Left lung (tissue), 10 donors: ENCODE results near the gene DENR. TPM values are rescaled to one million over a fixed set of nuclear protein-coding genes. Genes with fewer than 3 reads are reported as not detected.

Source experiments
- ATAC-seq: fragments of 200-7000 bp; cut with Tn5 transposase; one replicate; pipeline ENCODE4 v1.9.1; 2020; ENCODE audit warnings: moderate library complexity
- DNase-seq, 4 donors: peaks; one replicate each; pipeline ENCODE4 v3.0.0-alpha.2; 2013 to 2020
- H3K27ac ChIP-seq, 2 donors: fragments of 200-600 bp; sonication (generic) in 1 of 2; one replicate each; pipeline versions ENCODE4 v1.5.0 to v1.8.0; 2020 to 2021
- H3K27me3 ChIP-seq, 2 donors: fragments of 200-600 bp; sonication (generic) in 1 of 2; one replicate each; pipeline versions ENCODE4 v1.5.0 to v1.8.0; 2020 to 2021
- H3K36me3 ChIP-seq, 2 donors: fragments of 200-600 bp; sonication (generic) in 1 of 2; one replicate each; pipeline versions ENCODE4 v1.5.0 to v1.8.0; 2020 to 2021
- H3K4me1 ChIP-seq, 2 donors: fragments of 200-600 bp; one replicate each; pipeline ENCODE4 v1.8.0; 2021
- H3K4me3 ChIP-seq, 2 donors: fragments of 200-600 bp; sonication (generic) in 1 of 2; one replicate each; pipeline versions ENCODE4 v1.5.0 to v1.8.0; 2020 to 2021; ENCODE audit warnings: mild to moderate bottlenecking in 1 of 2
- H3K9me3 ChIP-seq, 2 donors: fragments of 200-600 bp; sonication (generic) in 1 of 2; one replicate each; pipeline versions ENCODE4 v1.5.0 to v1.8.0; 2020 to 2021
- CTCF ChIP-seq, 2 donors: fragments of 200-600 bp; sonication (generic) in 1 of 2; IDR thresholded peaks; one replicate each; pipeline versions ENCODE4 v1.5.0 to v1.8.0; 2021; ENCODE audit warnings: antibody characterized with exemption in 2 of 2
- intact Hi-C, 2 donors: fragments of 100-400 bp; cut with DNase I; formaldehyde crosslinking; loops; one replicate each; pipeline versions ENCODE4 v1.11.2 to v1.14.2; 2022
- polyA plus RNA-seq, 6 donors: library from polyadenylated mRNA; unstranded; fragments of 120-200 nt; gene quantifications; one replicate each; pipeline ENCODE4 v1.2.1, GENCODE V29; 2013; ENCODE audit not compliant: insufficient read length in 6 of 6
- total RNA-seq, 2 donors: library from RNA; stranded (reverse); fragmentation: NEBNext Ultra II Directional; extraction: Animal tissue kit (Norgen Biotek cat#: 25700); gene quantifications; one replicate each; pipeline ENCODE4 v1.2.1, GENCODE V29; 2021
- donor health status: DM: no; HTN: yes; CAD: no.
- donor health status: DM: no; HTN: no; CAD: no.

DENR gene
- total and polyA plus RNA-seq, 8 donors, result 35.7 to 102 (median 89.2) TPM

DNA sequence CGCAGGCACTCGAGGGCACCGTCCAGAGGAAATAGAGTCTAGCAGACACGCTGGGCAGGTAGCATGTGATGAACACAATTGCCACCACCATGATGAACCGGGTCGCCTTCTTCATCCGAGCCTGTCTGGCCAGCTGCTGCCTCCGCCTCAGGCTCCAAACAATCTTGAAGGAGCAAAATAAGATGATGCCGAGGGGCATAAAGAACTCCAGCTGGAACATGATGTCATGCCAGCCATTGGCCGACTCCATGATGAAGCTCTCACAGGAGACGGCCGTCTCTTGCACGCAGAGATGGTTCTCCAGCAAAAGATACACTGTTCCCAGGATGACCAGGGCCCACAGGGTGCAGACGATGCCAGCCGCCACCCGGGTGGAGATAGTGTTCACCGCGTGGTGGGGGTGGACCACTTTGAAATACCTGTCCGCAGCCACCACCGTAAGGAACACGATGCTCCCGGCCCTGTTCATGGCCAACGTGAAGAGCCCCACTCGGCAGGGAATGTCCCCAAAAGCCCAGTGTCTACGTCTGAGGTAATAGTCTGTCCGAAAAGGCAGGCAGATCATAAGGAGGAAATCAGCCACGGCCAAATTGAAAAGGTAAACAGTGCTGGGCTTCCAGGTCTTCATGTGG lies 22.9 kb upstream of the DENR start:
- Histone ChIP-seq H3K4me3 (no peak overlapping the region), H3K9me3 (no peaks in the 10 kb centered on the region), H3K36me3 (no peaks in the 10 kb centered on the region), H3K27ac (no peak overlapping the region), H3K27me3 (peaks cover 0 to 10% of the 10 kb centered on the region in 2 donors), H3K4me1 (peaks cover 0 to 29% of the 10 kb centered on the region in 2 donors)
- no peak for TF ChIP-seq CTCF (IDR thresholded peaks at IDR 0.05)
- DNase-seq (no peak), ATAC-seq (no peak)
- intact Hi-C loops, result no loop called here

- no peaks in the 10 kb centered on the region for H3K36me3 ChIP-seq
- H3K27me3 ChIP-seq, result peaks cover 0 to 10% of the 10 kb centered on the region in 2 donors
- H3K4me1 ChIP-seq, result peaks cover 0 to 26% of the 10 kb centered on the region in 2 donors
- DNase-seq, result no peak
- peak; percentile 68 for ATAC-seq
- no peak within 1 kb of the TSS for H3K27ac ChIP-seq
- TF ChIP-seq CTCF (IDR thresholded peaks at IDR 0.05), result no peak
- intact Hi-C loops, result no loop called here
- peak within 1 kb of the TSS; percentile 3 to 6 for H3K4me3 ChIP-seq
- no peaks in the 10 kb centered on the region for H3K9me3 ChIP-seq
These were observed 22.2 kb upstream of the DENR start, which contains the start of gene HCAR1 for GRCh38 chr12:122730215-122731014. HCAR1 (minus strand) TSS chr12:122730844; CDS start chr12:122730339, 505 bp downstream.

DNA sequence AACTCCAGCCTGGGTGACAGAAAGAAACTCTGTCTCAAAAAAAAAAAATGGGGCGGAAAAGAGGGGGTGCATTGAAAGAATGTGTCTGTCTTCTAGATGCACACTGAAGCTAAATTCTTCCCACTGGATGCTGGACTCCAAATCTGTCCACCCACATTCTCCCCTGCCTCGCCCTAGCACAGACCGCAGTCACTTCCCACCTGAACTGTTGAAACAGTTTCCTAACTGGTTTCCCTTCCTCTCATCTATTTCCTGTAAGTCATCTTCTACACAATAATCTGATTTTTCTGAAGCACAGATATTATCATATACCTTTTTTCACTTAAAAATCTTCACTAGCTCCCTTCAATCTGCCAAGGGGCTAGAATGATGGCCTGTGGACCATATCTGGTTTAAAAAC lies 20.5 kb upstream of the DENR start:
- H3K4me1 ChIP-seq, result peaks cover 0 to 10% of the 10 kb centered on the region in 2 donors
- TF ChIP-seq CTCF (IDR thresholded peaks at IDR 0.05), result no peak
- no peak overlapping the region for H3K4me3 ChIP-seq
- intact Hi-C loops, result no loop called here
- no peaks in the 10 kb centered on the region for H3K36me3 ChIP-seq
- DNase-seq (no peak), ATAC-seq (no peak)
- H3K27me3 ChIP-seq, result peaks cover 0 to 10% of the 10 kb centered on the region in 2 donors
- H3K27ac ChIP-seq, result peak overlapping the region in 1 of 2 donors; percentile 46
- H3K9me3 ChIP-seq, result no peaks in the 10 kb centered on the region

GRCh38 chr12:122732611-122733010 lies 20.0 kb upstream of the DENR start:
- intact Hi-C loops, result no loop called here
- H3K4me1 ChIP-seq, result peaks cover 0 to 10% of the 10 kb centered on the region in 2 donors
- H3K4me3 ChIP-seq, result no peak overlapping the region

More at GRCh38 chr12:122732611-122733010, 20.0 kb upstream of the DENR start:
- Histone ChIP-seq H3K9me3 (no peaks in the 10 kb centered on the region), H3K27me3 (peaks cover 0 to 10% of the 10 kb centered on the region in 2 donors), H3K36me3 (no peaks in the 10 kb centered on the region), H3K27ac (peak overlapping the region in 1 of 2 donors; percentile 46)
- ATAC-seq, result no peak
- DNase-seq, result no peak
- TF ChIP-seq CTCF (IDR thresholded peaks at IDR 0.05), result no peak
